Fibroblast of pulmonary artery (primary cell): ENCODE data around the gene PLXDC2.

Source experiments
- DNase-seq: peaks from one replicate; pipeline ENCODE4 v3.0.0-alpha.2; 2010; ENCODE audit warnings: low read depth
- H3K4me3 ChIP-seq: replicated peaks from 2 replicates; pipeline ENCODE4 v1.5.1; 2011; ENCODE audit warnings: low read depth, mild to moderate bottlenecking, control low read depth, low read length, moderate library complexity
- CTCF ChIP-seq: IDR thresholded peaks from 2 replicates; pipeline ENCODE4 v1.5.1; 2011; ENCODE audit warnings: mild to moderate bottlenecking, control low read depth, low read length, inconsistent platforms; ENCODE audit errors: missing control alignments

The PLXDC2 gene

DNA sequence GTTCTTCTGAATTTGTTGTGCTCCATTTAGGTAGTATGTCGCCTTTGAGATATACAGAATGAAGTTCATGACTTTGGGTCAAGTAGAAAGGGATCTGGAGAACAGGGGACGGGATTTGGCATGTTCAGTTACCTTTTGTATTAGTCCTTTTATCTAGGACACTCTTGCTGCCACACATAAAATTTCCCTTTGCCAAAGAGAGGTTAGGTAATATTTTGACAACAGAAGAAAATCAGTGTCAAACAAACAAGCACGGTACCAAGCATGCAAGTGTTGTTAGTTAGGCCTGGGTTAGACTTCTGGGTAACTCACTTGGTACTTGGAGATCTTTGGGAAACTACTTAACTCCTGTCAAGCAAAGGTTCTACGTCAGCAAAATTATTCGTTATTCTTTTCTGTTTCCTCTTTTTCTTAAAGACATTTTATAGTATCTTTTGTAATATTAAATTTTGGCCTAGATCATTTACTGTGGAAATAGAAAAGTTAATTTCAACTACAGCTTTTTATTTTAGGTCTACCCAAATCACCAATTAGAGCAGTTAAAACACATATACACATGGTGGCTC is 116.7 kb downstream of the PLXDC2 start:
- H3K4me3 ChIP-seq = no peak overlapping the region
- DNase-seq = no peak
- no peak for TF ChIP-seq CTCF

DNA sequence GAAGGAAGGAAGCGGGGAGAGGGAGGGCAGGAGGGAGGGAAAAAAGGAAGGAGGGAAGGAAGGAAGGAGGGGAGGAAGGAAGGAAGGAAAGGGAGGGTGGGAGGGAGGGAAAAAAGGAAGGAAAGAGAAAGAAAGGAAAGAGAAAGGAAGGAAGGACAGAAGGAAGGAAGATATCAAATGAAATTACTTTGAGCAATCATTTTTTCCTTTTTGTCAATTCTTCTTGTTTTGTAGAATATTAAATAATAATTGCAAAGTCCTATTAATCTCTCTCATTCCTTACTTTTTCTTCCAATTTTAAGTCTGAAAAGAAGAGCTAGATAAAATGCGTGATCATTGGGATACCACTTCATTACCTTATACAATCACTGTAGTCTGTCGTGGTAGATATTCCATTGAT is 117.5 kb downstream of the PLXDC2 start:
- no peak for TF ChIP-seq CTCF
- H3K4me3 ChIP-seq = no peak overlapping the region
- DNase-seq = no peak

- TF ChIP-seq CTCF = no peak
- no peak overlapping the region for H3K4me3 ChIP-seq
- DNase-seq = no peak
These were observed 118.9 kb downstream of the PLXDC2 start for GRCh38 chr10:19935176-19935575.

- H3K4me3 ChIP-seq = no peak overlapping the region
- DNase-seq = no peak
- no peak for TF ChIP-seq CTCF
These were observed 120.1 kb downstream of the PLXDC2 start for GRCh38 chr10:19936289-19936688.

DNA sequence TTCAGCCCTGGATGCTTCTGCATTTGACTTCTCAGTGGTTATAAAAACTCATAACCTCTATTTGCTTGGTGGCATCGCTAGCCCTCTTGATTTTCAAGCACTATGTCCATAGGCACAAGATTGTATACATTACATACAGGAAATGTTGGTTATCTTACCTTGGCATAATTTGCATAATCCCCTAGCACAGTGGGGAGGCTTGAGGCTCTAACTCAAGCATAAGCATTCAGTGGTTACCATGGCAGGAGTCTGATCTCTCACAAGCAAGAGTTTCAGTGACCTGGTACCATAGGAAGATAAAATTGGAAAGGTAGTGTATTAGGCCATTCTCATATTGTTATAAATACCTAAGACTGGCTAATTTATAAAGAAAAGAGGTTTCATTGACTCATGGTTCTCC is 121.8 kb downstream of the PLXDC2 start:
- no peak for TF ChIP-seq CTCF
- no peak overlapping the region for H3K4me3 ChIP-seq
- no peak for DNase-seq

DNA sequence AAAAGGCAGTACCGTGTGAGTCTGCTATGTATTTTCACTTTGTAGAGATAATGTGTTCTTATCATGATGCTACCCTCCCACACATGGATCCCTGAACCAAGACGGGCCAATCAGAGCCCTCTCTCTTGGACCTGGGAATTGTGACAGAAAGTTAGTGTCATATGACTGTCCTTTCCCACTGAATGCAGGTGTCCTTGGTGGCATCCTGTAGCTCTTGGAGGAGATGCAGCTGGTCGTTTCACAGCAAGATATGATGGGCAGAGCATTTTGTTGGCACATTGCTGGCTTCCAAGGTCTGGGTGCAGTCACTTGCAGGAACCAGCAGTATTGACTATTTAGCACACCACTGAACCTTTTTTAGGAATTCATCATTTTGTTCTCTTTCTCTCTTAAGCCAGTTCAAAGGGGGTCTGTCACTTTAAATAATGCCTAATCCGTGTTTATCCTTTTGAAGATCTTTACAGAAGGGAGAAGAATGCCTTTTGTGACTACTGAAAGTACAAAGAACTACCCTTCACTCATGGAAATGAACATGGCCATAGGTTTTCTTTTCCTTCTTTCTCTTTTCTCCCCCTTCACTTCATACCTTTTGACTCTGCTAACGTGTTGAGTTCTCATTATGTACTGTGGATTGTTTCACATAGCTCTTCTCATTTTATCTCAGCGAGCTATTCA is 125.1 kb downstream of the PLXDC2 start:
- TF ChIP-seq CTCF = no peak
- H3K4me3 ChIP-seq = no peak overlapping the region
- no peak for DNase-seq
